ENCODE measurements around the gene GULP1.
"Not testable (repeated sequence)": the region's sequence is repeated elsewhere in the genome, so short reads cannot be mapped to it uniquely, and the experiment has no call there.

GULP1 gene

DNA sequence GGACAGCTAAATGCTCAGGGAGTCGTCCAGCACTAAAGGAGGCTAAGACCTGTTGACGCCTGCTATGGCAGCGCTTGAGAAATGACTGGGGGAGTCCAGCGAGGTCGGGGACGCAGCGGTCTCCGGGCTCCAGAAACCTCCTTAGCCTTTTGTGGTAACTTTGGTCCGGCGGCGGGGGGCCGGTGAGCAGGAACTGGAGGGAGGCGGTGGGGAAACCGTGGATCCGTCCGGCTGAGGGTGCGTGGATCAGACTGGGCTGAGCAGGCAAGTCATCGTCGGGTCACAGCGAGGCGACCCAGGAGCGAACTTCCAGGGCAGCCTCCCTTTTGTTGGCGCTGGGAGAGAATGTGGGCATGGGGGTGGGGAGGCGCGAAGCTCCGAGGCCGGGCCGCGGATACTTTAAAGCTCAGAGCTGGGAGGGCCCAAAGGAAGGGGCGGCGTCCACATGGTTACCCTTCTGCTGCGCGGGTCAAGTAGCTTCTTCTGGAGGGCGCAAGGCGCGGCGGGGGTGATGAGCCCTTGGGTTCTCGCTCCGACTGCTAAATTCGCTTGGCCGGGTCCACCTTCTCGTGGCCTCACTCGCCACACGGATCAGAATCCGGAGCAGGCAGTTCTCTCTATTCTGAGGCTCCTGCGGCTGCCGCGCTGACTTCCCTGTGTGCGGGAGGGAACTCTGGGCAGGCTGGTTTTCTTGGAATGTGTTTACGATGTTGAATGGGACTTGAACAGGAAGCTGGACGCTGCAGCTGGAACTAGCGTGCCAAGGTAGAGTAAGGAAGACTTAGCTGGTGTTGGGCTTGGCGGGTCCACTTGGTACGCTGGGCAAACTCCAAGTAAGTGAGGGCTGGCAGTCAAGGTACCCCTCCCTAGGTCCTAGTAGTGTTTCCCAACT is 920 bp downstream of the GULP1 start:
- in situ Hi-C loops (cut with MboI; ENCODE audit: low sequenced_read_pairs) = no loop called here

DNA sequence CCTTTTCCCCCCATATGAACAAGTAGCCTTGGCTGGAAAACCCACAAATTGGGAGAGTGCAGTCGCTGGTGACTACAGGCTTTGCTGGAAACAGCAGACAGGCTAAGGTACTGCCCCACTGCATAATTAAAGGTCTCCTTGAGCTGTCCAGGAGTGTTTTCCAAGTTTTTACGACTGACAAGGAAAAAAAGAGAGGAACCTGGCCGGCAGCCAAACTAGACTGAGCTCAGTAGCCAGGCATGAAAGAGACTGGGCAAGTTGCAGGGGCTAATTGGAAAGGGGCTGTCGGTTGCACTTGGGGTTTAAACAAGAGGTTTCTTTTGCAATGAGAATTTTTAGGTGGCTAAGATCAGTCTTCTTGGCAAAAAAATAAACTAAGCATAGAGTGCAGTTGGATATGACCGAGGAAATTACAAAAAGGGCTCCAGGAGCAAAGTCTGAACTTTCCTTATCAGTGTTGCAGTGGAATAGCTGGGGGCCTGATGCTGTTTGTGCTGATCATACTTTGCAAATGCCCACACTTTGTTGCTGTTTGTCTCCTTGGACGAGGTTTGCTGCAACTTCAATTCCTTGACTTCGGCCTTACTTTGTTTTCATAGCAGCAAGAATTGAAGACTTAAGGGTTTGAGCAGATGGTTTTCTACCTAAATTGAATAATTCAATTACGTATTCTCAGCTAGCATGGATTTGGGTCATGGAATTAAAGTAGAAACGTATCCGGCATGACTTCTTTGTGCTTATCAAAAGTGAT is 2.1 kb downstream of the GULP1 start:
- in situ Hi-C loops (cut with MboI; ENCODE audit: low sequenced_read_pairs) = no loop called here

DNA sequence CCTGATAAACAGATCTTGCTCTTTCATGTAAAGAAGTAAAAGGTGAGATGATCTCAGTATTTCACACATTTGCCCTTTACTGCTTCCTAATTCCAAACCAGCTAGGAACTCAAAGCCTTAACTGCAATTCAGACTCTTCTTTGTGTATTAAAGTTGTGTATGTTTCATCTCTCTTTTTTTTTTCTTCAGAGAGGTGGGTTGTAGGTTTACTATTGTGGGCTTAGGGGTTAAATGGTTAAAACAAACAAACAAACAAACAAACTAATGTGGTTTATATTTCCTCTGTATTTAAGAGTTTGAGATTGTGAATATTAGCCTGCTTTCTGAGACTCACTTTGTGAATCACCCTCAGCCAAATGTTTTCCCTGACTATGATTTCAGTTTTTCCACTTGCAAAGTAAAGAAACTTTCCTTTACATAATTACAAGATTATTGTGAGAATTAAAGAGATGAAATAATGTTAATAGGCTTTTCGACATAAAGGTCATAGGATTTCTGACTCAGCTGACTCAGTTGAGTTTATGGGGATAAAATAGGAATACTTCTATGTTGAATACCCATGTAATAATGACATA is 2.8 kb downstream of the GULP1 start:
- in situ Hi-C loops (cut with MboI; ENCODE audit: low sequenced_read_pairs) = no loop called here

DNA sequence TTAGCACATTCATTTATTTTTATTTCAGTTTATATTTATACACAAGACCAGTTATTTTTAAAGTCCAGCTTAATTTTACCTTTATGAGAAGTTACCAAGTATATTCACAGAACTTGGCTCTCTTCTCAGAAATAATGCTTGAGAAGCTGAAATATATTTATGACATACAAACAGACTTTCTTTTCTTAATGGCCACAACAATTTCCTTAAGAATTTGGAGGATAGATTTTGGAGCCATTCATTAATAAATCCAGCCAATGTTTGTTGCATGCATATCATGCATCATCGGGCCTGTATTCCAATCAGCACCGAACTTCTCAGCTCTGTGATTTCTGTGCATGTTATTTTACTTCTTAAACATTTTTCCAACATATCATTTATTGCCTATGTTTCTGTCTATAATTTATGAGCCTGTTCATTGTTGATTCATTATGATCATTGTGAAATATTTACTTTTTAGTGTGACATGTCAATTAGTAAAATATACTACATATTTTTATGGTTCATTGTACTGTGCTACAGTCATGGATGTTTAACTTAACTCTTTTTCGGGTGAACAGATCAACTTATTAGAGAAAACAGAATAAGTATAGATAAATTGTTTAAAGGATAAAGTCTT is 3.5 kb downstream of the GULP1 start:
- in situ Hi-C loops (cut with MboI; ENCODE audit: low sequenced_read_pairs) = no loop called here

DNA sequence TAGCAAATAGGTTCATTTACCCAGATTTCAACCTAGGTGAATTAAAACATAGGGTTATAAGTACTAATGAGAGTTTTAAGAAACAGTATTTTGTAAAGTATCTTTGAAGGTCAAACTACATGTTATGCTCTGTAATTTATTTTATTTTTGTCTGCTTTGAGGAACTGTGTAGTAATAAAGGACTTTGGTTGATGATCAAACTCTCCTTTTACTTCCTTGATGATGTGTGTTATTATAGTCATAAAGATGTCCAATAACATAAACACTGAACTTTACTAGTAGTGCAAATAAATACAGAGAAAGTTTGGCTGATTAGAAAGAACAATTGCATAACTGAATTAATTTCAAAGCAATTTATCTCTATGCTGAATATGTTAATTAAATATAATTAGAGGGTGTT is 6.3 kb downstream of the GULP1 start:
- in situ Hi-C loops (cut with MboI; ENCODE audit: low sequenced_read_pairs) = no loop called here

DNA sequence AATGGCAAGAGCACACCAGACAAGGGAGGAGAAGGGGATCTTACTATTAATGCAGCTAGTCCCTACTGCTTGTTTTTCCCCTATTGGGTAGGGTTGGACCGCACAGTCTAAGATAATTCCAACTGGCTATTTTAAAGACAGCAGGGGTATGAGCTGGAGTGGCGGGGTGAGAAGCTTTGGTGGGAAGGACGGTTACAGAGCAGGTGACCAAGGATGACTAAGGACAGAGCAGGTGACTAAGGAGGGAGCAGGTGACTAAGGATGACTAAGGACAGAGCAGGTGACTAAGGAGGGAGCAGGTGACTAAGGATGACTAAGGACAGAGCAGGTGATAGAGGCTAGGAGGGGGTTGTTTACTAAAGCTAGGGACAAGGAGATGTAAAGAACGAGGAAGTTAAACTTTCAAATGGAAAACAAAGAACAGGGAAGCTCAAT is 7.3 kb downstream of the GULP1 start:
- in situ Hi-C loops (cut with MboI; ENCODE audit: low sequenced_read_pairs) = not testable (repeated sequence)

DNA sequence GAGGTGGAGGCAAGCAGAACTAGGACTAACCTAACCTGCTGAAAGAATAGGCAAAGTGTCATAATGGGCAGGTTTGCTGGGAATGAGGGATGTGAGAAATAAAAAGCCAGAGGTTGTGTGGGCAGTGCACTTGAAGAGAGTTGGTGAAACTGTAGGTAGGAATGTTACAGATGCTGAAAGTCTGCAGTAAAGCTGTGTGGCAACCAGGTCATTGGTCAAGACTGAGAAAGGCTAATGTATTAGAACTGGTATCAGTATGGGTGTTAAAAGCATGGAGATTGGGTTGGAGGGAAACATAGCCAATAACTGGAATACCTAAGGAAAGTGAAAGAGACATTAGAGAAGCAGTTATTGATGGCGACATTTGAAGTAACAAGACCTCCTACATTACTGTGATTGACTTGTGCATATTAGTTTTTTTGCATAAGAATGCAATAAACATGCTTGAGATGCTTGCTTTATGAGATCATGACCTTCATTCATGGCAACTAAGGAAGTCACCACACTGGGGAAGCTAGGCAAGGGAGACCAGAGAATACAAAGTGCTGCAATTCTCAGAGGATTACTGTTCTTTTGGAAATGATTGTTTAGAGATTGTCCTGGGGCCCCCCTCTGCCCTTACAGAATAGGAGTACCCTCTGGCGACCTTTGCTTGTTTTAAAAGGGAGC is 11.8 kb downstream of the GULP1 start:
- in situ Hi-C loops (cut with MboI; ENCODE audit: low sequenced_read_pairs) = no loop called here

DNA sequence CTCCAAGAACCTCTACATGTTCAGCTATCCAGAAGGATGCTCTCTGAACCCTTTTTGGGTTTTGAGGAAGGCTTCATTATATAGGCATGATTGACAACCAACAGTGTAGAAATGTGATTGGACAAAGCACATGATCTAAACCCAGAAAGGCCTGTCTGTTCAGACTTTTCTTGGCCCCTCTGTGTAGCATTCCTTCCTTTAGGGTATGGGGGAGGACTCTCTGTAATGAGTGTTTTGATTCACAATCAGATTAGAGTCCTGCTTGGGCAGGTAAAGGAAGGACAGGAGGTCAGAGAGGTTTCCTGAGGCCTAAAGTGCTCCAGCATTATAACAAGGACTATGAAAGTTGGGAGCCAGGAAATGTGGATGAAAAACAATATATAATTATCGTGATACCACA is 13.6 kb downstream of the GULP1 start:
- in situ Hi-C loops (cut with MboI; ENCODE audit: low sequenced_read_pairs) = no loop called here

DNA sequence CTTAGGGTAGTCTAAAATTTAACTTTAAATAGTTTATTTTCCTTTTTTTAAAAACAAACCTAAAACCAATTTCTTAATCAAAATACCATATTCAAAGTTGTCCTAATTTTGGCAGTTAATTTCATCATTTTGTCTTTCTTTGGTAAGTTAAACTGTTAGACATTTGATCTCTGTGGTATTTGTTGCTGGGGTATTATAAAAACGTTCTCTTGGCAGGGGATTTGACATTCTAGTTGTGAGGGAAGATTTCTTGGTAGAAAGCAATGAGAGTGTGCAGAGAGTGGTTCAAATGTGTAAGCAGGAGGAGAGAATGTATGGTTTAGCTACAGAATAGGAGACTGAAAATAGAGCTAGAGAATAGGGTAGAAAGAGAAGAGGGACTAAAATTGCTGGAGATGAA is 14.6 kb downstream of the GULP1 start:
- in situ Hi-C loops (cut with MboI; ENCODE audit: low sequenced_read_pairs) = no loop called here

DNA sequence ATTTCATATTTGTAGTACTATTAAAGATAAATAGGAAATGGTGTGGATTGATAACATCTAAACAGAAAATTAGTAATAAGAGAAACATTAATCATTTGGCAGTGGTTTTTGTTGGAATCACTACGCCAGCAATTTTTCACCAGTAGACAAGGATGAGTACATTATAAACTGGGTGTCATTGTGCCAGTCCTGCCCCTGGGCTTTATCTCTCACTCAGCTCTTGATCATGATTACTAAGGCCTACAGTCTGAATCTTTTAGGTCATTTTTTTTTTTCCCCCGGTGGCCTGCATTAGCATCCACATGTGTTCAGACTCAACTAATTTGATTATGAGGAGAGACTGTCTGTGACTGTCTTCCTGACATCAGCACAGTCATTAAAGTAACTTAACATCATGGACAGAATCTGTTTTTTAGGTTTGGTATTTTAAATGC is 16.2 kb downstream of the GULP1 start:
- in situ Hi-C loops (cut with MboI; ENCODE audit: low sequenced_read_pairs) = no loop called here

DNA sequence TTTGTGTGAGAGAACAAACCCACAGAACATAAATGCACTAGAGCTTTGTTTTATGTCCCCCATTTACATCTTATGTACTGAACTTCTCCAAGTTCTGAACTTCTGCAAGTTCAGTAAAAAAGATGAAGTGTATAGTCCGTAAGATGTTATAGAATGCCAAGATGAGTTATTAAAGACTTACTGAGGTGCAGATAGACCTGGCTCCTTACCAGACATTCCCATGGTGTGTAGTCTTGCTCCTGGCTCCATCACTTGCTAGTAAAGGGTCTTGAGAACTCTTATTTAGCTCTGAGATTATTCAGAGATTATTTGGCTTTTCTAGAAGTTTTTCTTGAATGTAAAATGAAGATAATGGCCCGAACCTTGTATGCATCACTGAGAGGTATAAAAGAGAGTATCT is 16.8 kb downstream of the GULP1 start:
- in situ Hi-C loops (cut with MboI; ENCODE audit: low sequenced_read_pairs) = no loop called here

DNA sequence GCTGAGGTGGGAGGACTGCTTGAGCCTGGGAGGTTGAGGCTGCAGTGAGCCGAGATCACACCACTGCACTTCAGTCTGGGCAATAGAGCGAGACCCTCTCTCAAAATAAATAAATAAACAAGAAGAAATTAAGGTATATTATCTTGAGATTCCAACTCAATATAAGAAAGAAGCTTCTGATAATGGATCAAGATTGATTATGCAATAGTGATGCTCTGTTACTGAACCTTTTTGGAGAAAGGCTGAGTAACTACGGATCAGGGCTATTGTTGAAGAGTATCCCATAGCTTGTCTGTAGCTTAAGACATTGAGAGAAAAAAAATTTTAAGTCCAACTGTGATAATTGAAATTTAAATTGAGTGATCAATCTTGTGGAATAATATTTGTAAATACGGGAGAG is 17.7 kb downstream of the GULP1 start:
- in situ Hi-C loops (cut with MboI; ENCODE audit: low sequenced_read_pairs) = no loop called here

DNA sequence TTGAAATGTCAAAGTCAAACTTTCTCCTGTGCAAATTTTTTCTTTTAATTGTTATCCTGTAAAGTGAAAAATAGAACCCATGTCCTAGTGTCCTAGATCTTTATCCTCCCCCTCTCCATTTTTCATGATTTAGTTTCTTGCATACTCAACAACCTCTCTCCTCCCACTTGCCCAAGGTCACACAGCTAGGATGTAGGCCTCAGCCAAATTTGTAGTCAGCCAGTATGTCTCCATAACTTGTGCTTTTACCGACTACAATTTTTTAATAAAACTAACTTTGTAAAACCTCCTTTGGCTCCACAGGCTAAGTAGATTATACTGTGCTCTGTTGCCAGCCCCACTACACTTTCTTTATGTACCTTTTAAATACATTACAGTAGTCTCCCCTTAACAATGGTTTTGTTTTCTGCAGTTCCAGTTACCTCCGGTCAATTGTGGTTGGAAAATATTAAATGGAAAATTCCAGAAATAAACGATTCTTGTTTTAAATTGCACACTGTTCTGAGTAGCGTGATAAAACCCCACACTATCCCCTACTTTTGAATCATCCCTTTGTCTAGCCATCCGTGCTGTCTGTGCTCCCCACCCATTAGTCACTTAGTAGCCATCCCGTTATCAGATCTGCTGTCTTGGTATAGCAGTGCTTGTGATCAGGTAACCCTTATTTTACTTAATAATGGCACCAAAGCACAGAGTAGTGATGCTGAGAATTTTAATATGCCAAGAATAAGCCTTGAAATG is 22.8 kb downstream of the GULP1 start:
- in situ Hi-C loops (cut with MboI; ENCODE audit: low sequenced_read_pairs) = no loop called here

DNA sequence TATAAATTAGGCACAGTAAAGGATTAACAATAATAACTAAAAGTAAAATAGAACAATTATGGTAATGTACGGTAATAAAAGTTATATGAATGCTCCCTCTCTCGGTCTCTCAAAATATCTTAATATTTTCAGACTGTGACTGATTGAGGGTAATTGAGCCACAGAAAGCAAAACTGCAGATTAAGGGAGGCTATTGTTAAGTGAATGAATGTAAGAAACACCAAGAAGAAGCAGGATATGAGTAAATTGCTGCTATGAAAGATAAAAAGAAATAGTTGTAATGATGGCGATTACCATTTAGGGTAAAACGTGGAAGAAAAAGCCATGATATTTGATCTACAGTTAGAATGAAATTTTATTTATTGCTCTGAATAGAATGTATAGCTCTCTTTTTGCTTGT is 24.1 kb downstream of the GULP1 start:
- in situ Hi-C loops (cut with MboI; ENCODE audit: low sequenced_read_pairs) = no loop called here

DNA sequence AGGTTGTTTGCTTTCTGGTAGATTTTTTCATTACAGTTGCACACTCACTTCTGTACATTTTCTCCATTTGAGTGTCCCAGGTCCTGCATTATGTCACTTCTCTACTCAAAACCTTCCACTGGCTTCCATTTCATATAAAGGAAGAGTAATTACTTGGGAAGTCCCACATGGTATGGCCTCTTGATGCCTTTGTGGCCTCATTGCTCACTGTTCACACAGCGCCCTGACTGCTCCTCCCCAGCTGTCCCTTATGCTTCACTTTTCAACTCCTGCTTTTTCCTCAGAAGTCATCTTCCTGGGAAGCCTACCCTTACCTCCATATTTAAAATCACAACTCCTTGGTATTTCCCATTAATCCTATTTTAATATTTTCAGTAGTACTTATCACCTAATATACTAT is 24.7 kb downstream of the GULP1 start:
- in situ Hi-C loops (cut with MboI; ENCODE audit: low sequenced_read_pairs) = no loop called here

DNA sequence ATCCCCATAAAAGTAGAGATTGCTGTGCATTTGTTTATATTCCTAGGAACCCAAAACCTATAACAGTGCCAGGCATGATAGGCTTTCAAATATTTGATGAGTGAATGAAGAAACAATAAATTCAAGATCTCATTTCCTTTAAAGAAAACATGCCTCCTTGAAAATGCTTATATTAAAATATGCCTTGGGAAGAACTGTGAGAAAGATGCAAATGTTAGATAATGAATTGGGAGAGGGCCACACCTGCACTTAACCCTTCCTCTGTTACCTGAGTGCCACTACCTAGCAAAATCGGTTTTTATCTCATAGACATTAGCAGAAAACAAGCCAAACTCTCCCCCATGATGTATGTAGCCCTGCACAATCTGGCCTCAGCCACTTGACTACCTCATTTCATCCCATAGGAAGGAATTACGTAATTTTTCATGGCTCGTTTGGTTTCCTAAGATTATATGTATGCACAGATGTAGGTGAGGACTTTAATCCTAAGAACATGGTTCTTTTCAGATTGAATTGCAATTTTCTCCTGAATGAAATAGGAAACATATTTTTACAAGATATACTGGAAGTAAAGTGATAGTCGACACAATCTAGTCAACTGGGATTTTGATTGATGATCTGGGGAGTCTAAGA is 25.2 kb downstream of the GULP1 start:
- in situ Hi-C loops (cut with MboI; ENCODE audit: low sequenced_read_pairs) = no loop called here

DNA sequence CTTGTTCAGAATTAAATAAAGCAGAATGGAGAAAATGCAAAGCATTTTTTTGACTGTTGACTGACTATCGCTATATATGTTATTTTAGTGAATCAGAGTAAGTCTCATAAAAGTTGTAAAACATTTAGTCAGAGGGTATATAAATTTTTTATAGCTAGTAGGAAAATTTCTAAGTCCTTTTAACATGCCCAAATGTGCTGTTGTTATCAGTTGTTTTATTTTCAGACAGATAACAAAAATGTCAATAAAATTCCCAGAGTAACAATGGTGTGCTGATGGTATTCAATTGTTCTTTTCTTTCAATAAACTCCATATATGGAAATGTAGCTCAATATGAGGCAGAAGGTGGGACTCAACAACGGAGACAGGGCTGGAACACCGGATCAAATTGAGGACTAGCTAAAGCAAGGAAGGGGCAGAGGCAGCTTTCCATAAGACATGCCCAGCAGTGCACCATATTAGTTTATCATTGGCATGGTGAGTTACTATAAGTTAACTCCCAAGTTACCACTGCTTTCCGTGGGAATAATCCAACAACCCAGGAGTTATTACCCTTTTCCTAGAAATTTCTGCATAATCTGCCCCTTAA is 26.6 kb downstream of the GULP1 start:
- in situ Hi-C loops (cut with MboI; ENCODE audit: low sequenced_read_pairs) = no loop called here

DNA sequence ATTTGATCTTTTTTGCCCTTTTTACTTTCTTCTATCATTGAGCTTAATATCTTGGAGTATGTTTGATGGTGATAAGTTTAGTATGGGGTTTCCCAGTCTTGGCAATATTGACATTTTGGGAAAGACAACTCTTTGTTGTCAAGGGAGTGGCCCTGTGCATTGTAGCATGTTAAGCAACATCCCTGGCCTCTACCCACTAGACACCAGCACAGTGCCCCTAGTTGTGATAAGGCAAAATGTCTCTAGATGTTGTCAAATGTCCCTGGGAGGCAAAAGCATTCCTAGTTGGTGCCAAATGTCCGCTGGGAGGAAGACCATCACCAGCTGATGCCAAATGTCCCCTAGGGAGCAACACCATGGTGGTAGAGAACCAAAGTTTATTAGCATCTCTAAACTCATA is 28.2 kb downstream of the GULP1 start:
- in situ Hi-C loops (cut with MboI; ENCODE audit: low sequenced_read_pairs) = no loop called here

DNA sequence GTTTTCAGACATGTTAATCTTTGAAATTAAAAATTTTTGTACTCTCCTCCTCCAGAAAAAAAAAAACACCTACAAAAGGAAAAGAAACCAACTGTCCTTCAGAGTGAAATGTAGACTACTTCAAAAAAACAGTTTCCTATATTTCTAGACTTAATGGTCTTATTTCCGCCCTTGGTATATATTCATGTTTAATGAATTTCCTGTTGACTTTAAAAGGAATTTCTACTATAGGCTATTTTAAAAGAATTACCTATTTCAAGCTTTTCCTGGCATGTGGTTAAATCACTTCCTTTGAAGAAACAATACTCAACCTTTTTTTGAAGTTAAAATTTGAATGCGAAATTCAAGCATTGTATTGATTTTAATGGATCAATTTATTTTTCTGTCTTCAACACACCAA is 29.2 kb downstream of the GULP1 start:
- in situ Hi-C loops (cut with MboI; ENCODE audit: low sequenced_read_pairs) = no loop called here

Measured in HL-60/S4 treated with phorbol 12-myristate 13-acetate at 8.2 ng/mL for 4 days and 3 days (cell line).